Measurements from ENCODE around the gene PRKCZ. TPM values are rescaled to one million over a fixed set of nuclear protein-coding genes. Genes with fewer than 3 reads are reported as not detected.

PRKCZ gene
- total and polyA plus RNA-seq, 2 experiments from 2014 or later, result 26.2 to 36.9 TPM

DNA sequence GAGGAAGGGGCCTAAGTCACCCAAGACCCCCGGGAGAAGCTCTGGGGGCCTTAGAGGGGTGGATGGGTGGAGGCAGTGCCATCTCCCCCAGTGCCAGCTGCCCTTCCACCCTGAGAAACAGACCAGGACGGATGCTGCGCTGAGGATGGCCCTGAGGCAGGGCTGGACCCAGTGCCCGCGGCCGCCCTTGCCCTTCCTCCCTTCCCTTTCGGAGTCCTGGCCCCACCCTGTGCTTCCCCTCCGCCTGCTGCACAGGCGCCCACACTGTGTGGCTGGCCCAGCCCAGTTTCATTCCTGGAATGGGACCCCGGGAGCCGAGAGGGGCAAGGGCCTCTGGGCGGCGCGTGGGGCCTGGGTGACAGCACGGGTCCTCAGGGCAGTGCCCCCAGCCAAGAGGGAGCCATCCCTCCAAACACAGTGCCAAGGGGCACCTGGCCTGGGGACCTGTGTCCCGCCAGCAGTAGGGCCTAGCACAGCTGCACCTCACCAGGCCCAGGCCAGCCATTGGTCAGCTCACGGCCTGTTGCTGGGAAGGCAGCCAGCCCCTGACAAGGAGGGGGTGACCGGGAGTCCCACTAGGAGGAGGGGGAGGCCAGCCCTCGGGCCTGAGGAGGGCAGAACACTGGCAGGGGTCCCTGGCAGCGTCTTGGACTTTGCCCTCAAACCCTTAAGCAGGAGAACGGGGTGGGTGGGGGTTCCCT, 164.5 kb downstream of the PRKCZ start:
- no peak overlapping the region for H3K27ac Mint-ChIP-seq

More for the DNA sequence above, 164.5 kb downstream of the PRKCZ start:
- Histone ChIP-seq H3F3A (replicated peaks; ENCODE audit: low read depth) (peaks cover 11% of the 10 kb centered on the region; the same call in 1 of the 2 replicates), H3K79me2 (replicated peaks; ENCODE audit: insufficient read depth) (no peaks in the 10 kb centered on the region), H2AFZ (no peak overlapping the region), H3K27ac (ENCODE audit: low read depth) (no peak overlapping the region), H3K36me3 (ENCODE audit: insufficient read depth) (no peaks in the 10 kb centered on the region), H3K4me2 (no peak overlapping the region), H3K4me1 (ENCODE audit: insufficient read depth) (peaks cover 13% of the 10 kb centered on the region), H3K4me3 (no peak overlapping the region), H3K9me2 (ENCODE audit: insufficient read depth) (no peaks in the 10 kb centered on the region), H4K20me1 (replicated peaks; ENCODE audit: insufficient read depth) (no peaks in the 10 kb centered on the region), H3K27me3 (ENCODE audit: insufficient read depth) (no peaks in the 10 kb centered on the region)
- no peaks in the 10 kb centered on the region for H3K9me3 Mint-ChIP-seq
- no peaks in the 10 kb centered on the region for H3K36me3 Mint-ChIP-seq (ENCODE audit: low read depth)
- no peak overlapping the region for H3K4me3 Mint-ChIP-seq
- TF ChIP-seq, protein P1, sequence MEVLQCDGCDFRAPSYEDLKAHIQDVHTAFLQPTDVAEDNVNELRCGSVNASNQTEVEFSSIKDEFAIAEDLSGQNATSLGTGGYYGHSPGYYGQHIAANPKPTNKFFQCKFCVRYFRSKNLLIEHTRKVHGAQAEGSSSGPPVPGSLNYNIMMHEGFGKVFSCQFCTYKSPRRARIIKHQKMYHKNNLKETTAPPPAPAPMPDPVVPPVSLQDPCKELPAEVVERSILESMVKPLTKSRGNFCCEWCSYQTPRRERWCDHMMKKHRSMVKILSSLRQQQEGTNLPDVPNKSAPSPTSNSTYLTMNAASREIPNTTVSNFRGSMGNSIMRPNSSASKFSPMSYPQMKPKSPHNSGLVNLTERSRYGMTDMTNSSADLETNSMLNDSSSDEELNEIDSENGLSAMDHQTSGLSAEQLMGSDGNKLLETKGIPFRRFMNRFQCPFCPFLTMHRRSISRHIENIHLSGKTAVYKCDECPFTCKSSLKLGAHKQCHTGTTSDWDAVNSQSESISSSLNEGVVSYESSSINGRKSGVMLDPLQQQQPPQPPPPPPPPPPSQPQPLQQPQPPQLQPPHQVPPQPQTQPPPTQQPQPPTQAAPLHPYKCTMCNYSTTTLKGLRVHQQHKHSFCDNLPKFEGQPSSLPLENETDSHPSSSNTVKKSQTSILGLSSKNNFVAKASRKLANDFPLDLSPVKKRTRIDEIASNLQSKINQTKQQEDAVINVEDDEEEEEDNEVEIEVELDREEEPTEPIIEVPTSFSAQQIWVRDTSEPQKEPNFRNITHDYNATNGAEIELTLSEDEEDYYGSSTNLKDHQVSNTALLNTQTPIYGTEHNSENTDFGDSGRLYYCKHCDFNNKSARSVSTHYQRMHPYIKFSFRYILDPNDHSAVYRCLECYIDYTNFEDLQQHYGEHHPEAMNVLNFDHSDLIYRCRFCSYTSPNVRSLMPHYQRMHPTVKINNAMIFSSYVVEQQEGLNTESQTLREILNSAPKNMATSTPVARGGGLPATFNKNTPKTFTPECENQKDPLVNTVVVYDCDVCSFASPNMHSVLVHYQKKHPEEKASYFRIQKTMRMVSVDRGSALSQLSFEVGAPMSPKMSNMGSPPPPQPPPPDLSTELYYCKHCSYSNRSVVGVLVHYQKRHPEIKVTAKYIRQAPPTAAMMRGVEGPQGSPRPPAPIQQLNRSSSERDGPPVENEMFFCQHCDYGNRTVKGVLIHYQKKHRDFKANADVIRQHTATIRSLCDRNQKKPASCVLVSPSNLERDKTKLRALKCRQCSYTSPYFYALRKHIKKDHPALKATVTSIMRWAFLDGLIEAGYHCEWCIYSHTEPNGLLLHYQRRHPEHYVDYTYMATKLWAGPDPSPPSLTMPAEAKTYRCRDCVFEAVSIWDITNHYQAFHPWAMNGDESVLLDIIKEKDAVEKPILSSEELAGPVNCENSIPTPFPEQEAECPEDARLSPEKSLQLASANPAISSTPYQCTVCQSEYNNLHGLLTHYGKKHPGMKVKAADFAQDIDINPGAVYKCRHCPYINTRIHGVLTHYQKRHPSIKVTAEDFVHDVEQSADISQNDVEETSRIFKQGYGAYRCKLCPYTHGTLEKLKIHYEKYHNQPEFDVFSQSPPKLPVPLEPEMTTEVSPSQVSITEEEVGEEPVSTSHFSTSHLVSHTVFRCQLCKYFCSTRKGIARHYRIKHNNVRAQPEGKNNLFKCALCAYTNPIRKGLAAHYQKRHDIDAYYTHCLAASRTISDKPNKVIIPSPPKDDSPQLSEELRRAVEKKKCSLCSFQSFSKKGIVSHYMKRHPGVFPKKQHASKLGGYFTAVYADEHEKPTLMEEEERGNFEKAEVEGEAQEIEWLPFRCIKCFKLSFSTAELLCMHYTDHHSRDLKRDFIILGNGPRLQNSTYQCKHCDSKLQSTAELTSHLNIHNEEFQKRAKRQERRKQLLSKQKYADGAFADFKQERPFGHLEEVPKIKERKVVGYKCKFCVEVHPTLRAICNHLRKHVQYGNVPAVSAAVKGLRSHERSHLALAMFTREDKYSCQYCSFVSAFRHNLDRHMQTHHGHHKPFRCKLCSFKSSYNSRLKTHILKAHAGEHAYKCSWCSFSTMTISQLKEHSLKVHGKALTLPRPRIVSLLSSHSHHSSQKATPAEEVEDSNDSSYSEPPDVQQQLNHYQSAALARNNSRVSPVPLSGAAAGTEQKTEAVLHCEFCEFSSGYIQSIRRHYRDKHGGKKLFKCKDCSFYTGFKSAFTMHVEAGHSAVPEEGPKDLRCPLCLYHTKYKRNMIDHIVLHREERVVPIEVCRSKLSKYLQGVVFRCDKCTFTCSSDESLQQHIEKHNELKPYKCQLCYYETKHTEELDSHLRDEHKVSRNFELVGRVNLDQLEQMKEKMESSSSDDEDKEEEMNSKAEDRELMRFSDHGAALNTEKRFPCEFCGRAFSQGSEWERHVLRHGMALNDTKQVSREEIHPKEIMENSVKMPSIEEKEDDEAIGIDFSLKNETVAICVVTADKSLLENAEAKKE (CRISPR knock-in tag; IDR thresholded peaks at IDR 0.05), result no peak
- TF ChIP-seq, protein P2, sequence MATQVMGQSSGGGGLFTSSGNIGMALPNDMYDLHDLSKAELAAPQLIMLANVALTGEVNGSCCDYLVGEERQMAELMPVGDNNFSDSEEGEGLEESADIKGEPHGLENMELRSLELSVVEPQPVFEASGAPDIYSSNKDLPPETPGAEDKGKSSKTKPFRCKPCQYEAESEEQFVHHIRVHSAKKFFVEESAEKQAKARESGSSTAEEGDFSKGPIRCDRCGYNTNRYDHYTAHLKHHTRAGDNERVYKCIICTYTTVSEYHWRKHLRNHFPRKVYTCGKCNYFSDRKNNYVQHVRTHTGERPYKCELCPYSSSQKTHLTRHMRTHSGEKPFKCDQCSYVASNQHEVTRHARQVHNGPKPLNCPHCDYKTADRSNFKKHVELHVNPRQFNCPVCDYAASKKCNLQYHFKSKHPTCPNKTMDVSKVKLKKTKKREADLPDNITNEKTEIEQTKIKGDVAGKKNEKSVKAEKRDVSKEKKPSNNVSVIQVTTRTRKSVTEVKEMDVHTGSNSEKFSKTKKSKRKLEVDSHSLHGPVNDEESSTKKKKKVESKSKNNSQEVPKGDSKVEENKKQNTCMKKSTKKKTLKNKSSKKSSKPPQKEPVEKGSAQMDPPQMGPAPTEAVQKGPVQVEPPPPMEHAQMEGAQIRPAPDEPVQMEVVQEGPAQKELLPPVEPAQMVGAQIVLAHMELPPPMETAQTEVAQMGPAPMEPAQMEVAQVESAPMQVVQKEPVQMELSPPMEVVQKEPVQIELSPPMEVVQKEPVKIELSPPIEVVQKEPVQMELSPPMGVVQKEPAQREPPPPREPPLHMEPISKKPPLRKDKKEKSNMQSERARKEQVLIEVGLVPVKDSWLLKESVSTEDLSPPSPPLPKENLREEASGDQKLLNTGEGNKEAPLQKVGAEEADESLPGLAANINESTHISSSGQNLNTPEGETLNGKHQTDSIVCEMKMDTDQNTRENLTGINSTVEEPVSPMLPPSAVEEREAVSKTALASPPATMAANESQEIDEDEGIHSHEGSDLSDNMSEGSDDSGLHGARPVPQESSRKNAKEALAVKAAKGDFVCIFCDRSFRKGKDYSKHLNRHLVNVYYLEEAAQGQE (IDR thresholded peaks at IDR 0.05; ENCODE audit: unreplicated experiment), result no peak
- TF ChIP-seq ZNF331 (CRISPR knock-in tag; IDR thresholded peaks at IDR 0.05; ENCODE audit: low read depth), result no peak
- no peak for TF ChIP-seq STAT1 (IDR thresholded peaks at IDR 0.05; ENCODE audit: unreplicated experiment)
- no peak for TF ChIP-seq JUNB (IDR thresholded peaks at IDR 0.05; ENCODE audit: unreplicated experiment)
- no peak for TF ChIP-seq CTCF (conservative IDR thresholded peaks at IDR 0.05; ENCODE audit: low read depth in 2 of 2)
- no peak for TF ChIP-seq EZH2 (IDR thresholded peaks at IDR 0.05; ENCODE audit: low read depth, unreplicated experiment)
- TF ChIP-seq EZH2phosphoT487 (IDR thresholded peaks at IDR 0.05; ENCODE audit: unreplicated experiment), result no peak
- TF ChIP-seq, protein P3, sequence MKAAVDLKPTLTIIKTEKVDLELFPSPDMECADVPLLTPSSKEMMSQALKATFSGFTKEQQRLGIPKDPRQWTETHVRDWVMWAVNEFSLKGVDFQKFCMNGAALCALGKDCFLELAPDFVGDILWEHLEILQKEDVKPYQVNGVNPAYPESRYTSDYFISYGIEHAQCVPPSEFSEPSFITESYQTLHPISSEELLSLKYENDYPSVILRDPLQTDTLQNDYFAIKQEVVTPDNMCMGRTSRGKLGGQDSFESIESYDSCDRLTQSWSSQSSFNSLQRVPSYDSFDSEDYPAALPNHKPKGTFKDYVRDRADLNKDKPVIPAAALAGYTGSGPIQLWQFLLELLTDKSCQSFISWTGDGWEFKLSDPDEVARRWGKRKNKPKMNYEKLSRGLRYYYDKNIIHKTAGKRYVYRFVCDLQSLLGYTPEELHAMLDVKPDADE (IDR thresholded peaks at IDR 0.05), result no peak
- TF ChIP-seq CREB1 (CRISPR knock-in tag; IDR thresholded peaks at IDR 0.05; ENCODE audit: low read depth), result no peak
- ATAC-seq, result no peak
- peaks cover 7% of the 10 kb centered on the region for H3K27me3 Mint-ChIP-seq (ENCODE audit: insufficient read depth, low read depth, poor library complexity)
- DNase-seq (ENCODE audit: low spot score), result no peak
- H3K4me1 Mint-ChIP-seq, result peaks cover 9% of the 10 kb centered on the region
